Superior temporal gyrus (tissue), 1 donor: ENCODE data around the gene RHOT2.
A peak's percentile ranks its signal among the peaks of the same experiment; 100 is the strongest.

Source experiments
- DNase-seq: peaks from one replicate; pipeline ENCODE4 v3.0.0-alpha.2; 2016; ENCODE audit errors: extremely low spot score

RHOT2 gene

GRCh38 chr16:647173-647902 is 20.6 kb upstream of the RHOT2 start:
- DNase-seq: no peak

- no peak for DNase-seq
These were observed 19.7 kb upstream of the RHOT2 start for GRCh38 chr16:648071-648780.

- peak; percentile 96 for DNase-seq
These were observed 18.9 kb upstream of the RHOT2 start, which contains the start of gene WDR90 for GRCh38 chr16:648781-649589. WDR90 (plus strand) TSS chr16:649365; CDS start chr16:649417, 52 bp downstream.

GRCh38 chr16:649631-650030 is 18.3 kb upstream of the RHOT2 start:
- DNase-seq: no peak

GRCh38 chr16:651844-652243 is 16.1 kb upstream of the RHOT2 start:
- no peak for DNase-seq

- DNase-seq: no peak
These were observed 15.3 kb upstream of the RHOT2 start for GRCh38 chr16:652454-653305.

GRCh38 chr16:654034-654433 is 13.9 kb upstream of the RHOT2 start:
- no peak for DNase-seq

GRCh38 chr16:657487-657886 is 10.4 kb upstream of the RHOT2 start:
- DNase-seq: no peak

GRCh38 chr16:658679-659571 is 9.0 kb upstream of the RHOT2 start:
- DNase-seq: no peak

GRCh38 chr16:659618-660017 is 8.3 kb upstream of the RHOT2 start:
- DNase-seq: no peak

GRCh38 chr16:660132-660458 is 7.8 kb upstream of the RHOT2 start:
- DNase-seq: no peak

- peak; percentile 81 for DNase-seq
These were observed 7.3 kb upstream of the RHOT2 start for GRCh38 chr16:660459-661183.

- no peak for DNase-seq
These were observed 6.6 kb upstream of the RHOT2 start for GRCh38 chr16:661184-661821.

GRCh38 chr16:662095-662494 is 5.8 kb upstream of the RHOT2 start:
- no peak for DNase-seq

GRCh38 chr16:662597-662996 is 5.3 kb upstream of the RHOT2 start:
- DNase-seq: no peak

GRCh38 chr16:666572-666971 is 1.4 kb upstream of the RHOT2 start:
- no peak for DNase-seq

GRCh38 chr16:667113-667779 is 686 bp upstream of the RHOT2 start:
- no peak for DNase-seq

- no peak for DNase-seq
These were observed 713 bp downstream of the RHOT2 start for GRCh38 chr16:668519-669171.
